Testis (tissue), 3 donors: ENCODE results near the gene VWA3A. TPM values are rescaled to one million over a fixed set of nuclear protein-coding genes. Genes with fewer than 3 reads are reported as not detected.
A peak's percentile ranks its signal among the peaks of the same experiment; 100 is the strongest.
"Not testable (repeated sequence)": the region's sequence is repeated elsewhere in the genome, so short reads cannot be mapped to it uniquely, and the experiment has no call there.

ENCODE experiments used
- DNase-seq: peaks from one replicate; pipeline ENCODE4 v3.0.0-alpha.2; 2019
- H3K27ac ChIP-seq, 2 donors: fragments of 200-600 bp; sonication (generic); one replicate each; pipeline ENCODE4 v1.5.1; 2019
- H3K27me3 ChIP-seq: fragments of 200-600 bp; sonication (generic); one replicate; pipeline ENCODE4 v1.5.1; 2019
- H3K36me3 ChIP-seq: fragments of 200-600 bp; sonication (generic); one replicate; pipeline ENCODE4 v1.5.1; 2017; ENCODE audit warnings: low read depth; ENCODE audit errors: missing control alignments
- H3K4me1 ChIP-seq: fragments of 200-600 bp; sonication (generic); one replicate; pipeline ENCODE4 v1.5.1; 2019
- H3K4me3 ChIP-seq, 2 donors: fragments of 200-600 bp; sonication (generic); one replicate each; pipeline ENCODE4 v1.5.1; 2017 to 2019
- H3K9me3 ChIP-seq: fragments of 200-600 bp; sonication (generic); one replicate; pipeline ENCODE4 v1.5.1; 2017
- CTCF ChIP-seq, 3 experiments: fragments of 450-650 bp in 2 of 3; fragments of 200-600 bp in 1 of 3; sonication (generic) in 1 of 3; IDR thresholded peaks; one replicate each; pipeline ENCODE4 v1.5.1; 2016 to 2019; ENCODE audit warnings: antibody characterized with exemption in 3 of 3, mild to moderate bottlenecking in 2 of 3, moderate library complexity in 1 of 3
- POLR2A ChIP-seq: fragments of 450-650 bp; IDR thresholded peaks from one replicate; pipeline ENCODE4 v1.6.1; 2017; ENCODE audit warnings: antibody characterized with exemption, mild to moderate bottlenecking, moderate library complexity
- WGBS, 2 donors: methylation state at CpG; one replicate each; pipeline ENCODE4 v1.1.5; 2018; 5-methylcytosine and 5-hydroxymethylcytosine counted together
- intact Hi-C: fragments of 100-400 bp; cut with DNase I; formaldehyde crosslinking; loops from one replicate; pipeline ENCODE4 v1.15.1; 2023; ENCODE audit warnings: low total_unique reads
- polyA plus RNA-seq: library from polyadenylated mRNA; stranded (reverse); fragments of 350-450 nt; fragmentation: Illumina TruSeq; extraction: RNeasy Lipid Tissue Mini Kit (QIAGEN cat#74804); gene quantifications from one replicate; pipeline ENCODE4 v1.2.3, GENCODE V29; 2014; ENCODE audit warnings: low read depth, low replicate concordance; ENCODE audit not compliant: insufficient read depth
- total RNA-seq, 2 donors: library from RNA; depleted of rRNA; stranded (reverse); fragments of >200 nt; gene quantifications; one replicate each; pipeline ENCODE4 v1.2.3, GENCODE V29; 2016

Gene VWA3A
- total and polyA plus RNA-seq, 3 donors from 2014 or later = 5.0 to 15.8 (median 9.8) TPM

DNA sequence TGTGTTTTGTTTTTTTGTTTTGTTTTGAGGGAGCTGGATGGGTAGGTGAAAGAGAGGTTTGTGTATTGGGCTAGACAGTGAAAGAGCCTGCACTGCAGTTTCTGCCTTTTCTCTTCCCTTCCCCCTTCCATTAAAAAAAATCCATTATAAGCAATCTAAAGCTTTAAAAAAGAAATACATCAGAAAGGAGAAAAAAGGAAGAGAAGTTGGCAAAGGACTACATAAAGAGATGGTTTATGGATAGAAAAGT lies 103.0 kb downstream of the VWA3A start:
- TF ChIP-seq POLR2A (no peak), CTCF (IDR thresholded peaks at IDR 0.05) (no peak)
- peak overlapping the region in 1 of 2 donors; percentile 83 for H3K27ac ChIP-seq
- intact Hi-C loops = loop anchor here (5.0 kb wide), 1 partner anchor 102 kb away; the partner anchor contains the start of gene POLR3E
- no peak for DNase-seq
- no peaks in the 10 kb centered on the region for H3K9me3 ChIP-seq
- H3K36me3 ChIP-seq = no peaks in the 10 kb centered on the region
- peak overlapping the region in 1 of 2 donors; percentile 66 for H3K4me3 ChIP-seq
- H3K4me1 ChIP-seq = peaks cover 4% of the 10 kb centered on the region
- no peaks in the 10 kb centered on the region for H3K27me3 ChIP-seq

- Histone ChIP-seq H3K36me3 (no peaks in the 10 kb centered on the region), H3K9me3 (no peaks in the 10 kb centered on the region), H3K27me3 (no peaks in the 10 kb centered on the region), H3K4me3 (peak overlapping the region; percentile 54 to 66), H3K27ac (peak overlapping the region; percentile 41 to 83), H3K4me1 (peaks cover 4% of the 10 kb centered on the region)
- intact Hi-C loops = loop anchor here (5.0 kb wide), 1 partner anchor 101 kb away; the partner anchor contains the start of gene POLR3E
- 1% methylated on average over 39 of the region's 39 CpGs for WGBS, 2 donors
- DNase-seq = peak; percentile 95
- TF ChIP-seq POLR2A (no peak), CTCF (IDR thresholded peaks at IDR 0.05) (peak; percentile 81 to 89 (median 82))
Measured at GRCh38 chr16:22195695-22196558, 103.6 kb downstream of the VWA3A start.

GRCh38 chr16:22196559-22197168 lies 104.3 kb downstream of the VWA3A start:
- intact Hi-C loops = loop anchor here (5.0 kb wide), 1 partner anchor 101 kb away; the partner anchor contains the start of gene POLR3E
- not testable (repeated sequence) for H3K9me3 ChIP-seq, H3K36me3 ChIP-seq, H3K4me1 ChIP-seq, H3K27ac ChIP-seq, H3K27me3 ChIP-seq, DNase-seq
- peak overlapping the region; percentile 54 to 66 for H3K4me3 ChIP-seq
- WGBS, 2 donors = 37% methylated on average over 20 of the region's 20 CpGs

- H3K4me3 ChIP-seq = no peak overlapping the region
- no peaks in the 10 kb centered on the region for H3K4me1 ChIP-seq
- no peak overlapping the region for H3K27ac ChIP-seq
- TF ChIP-seq CTCF (IDR thresholded peaks at IDR 0.05) (no peak), POLR2A (no peak)
- 74 to 82% methylated on average over 7 of the region's 7 CpGs for WGBS, 2 donors
- no peaks in the 10 kb centered on the region for H3K9me3 ChIP-seq
- DNase-seq = no peak
- H3K27me3 ChIP-seq = no peaks in the 10 kb centered on the region
- H3K36me3 ChIP-seq = no peaks in the 10 kb centered on the region
- intact Hi-C loops = loop anchor here (5.0 kb wide), 1 partner anchor 99 kb away; the partner anchor contains the start of gene POLR3E
Measured at GRCh38 chr16:22198547-22199293, 106.4 kb downstream of the VWA3A start.

DNA sequence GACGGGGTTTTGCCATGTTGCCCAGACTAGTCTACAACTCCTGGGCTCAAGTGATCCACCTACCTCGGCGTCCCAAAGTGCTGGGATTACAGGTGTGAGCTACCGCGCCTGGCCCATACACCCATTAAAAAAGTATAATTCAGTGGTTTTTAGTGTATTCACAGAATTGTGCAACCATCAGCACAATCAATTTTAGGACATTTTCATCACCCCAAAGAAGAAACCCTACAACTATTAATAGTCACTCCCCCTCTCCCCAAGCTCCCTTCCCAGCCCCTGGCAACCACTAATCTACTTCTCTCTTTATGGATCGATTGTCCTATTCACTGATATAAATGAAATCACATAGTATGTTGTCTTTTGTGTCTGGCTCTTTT lies 109.9 kb downstream of the VWA3A start:
- 89 to 90% methylated on average over 6 of the region's 6 CpGs for WGBS, 2 donors
- H3K27me3 ChIP-seq = no peaks in the 10 kb centered on the region

More for the DNA sequence above, 109.9 kb downstream of the VWA3A start:
- Histone ChIP-seq H3K36me3 (no peaks in the 10 kb centered on the region), H3K4me3 (no peak overlapping the region), H3K9me3 (no peaks in the 10 kb centered on the region), H3K27ac (no peak overlapping the region), H3K4me1 (peaks cover 5% of the 10 kb centered on the region)
- no peak for DNase-seq
- TF ChIP-seq CTCF (IDR thresholded peaks at IDR 0.05) = no peak
- no peak for TF ChIP-seq POLR2A
- intact Hi-C loops = no loop called here
